Measurements from ENCODE around the gene BRPF1.
"Not testable (repeated sequence)": the region's sequence is repeated elsewhere in the genome, so short reads cannot be mapped to it uniquely, and the experiment has no call there.

BRPF1 gene

GRCh38 chr3:9769426-9770275, 38.1 kb downstream of the BRPF1 start, which contains the start of gene CAMK1:
CAMK1 (minus strand) TSS chr3:9769947; CDS start chr3:9767749, 2,198 bp downstream.
- peak; percentile 68 to 72 for DNase-seq (ENCODE audit: low read depth in 2 of 2)

GRCh38 chr3:9770276-9770812, 38.8 kb downstream of the BRPF1 start:
- no peak for DNase-seq (ENCODE audit: low read depth in 2 of 2)

- not testable (repeated sequence) for DNase-seq (ENCODE audit: low read depth in 2 of 2)
Measured at GRCh38 chr3:9771007-9771406, 39.5 kb downstream of the BRPF1 start.

GRCh38 chr3:9776896-9777693, 45.6 kb downstream of the BRPF1 start:
- DNase-seq (ENCODE audit: low read depth in 2 of 2) = no peak

GRCh38 chr3:9777694-9778021, 46.1 kb downstream of the BRPF1 start:
- DNase-seq (ENCODE audit: low read depth in 2 of 2) = no peak

GRCh38 chr3:9778143-9779074, 46.9 kb downstream of the BRPF1 start:
- peak in 1 of 2 donors; percentile 71 for DNase-seq (ENCODE audit: low read depth in 2 of 2)

GRCh38 chr3:9779075-9779593, 47.6 kb downstream of the BRPF1 start:
- DNase-seq (ENCODE audit: low read depth in 2 of 2) = no peak

GRCh38 chr3:9779721-9780457, 48.4 kb downstream of the BRPF1 start:
- peak in 1 of 2 donors; percentile 18 for DNase-seq (ENCODE audit: low read depth in 2 of 2)

- no peak for DNase-seq (ENCODE audit: low read depth in 2 of 2)
Measured at GRCh38 chr3:9780458-9780812, 48.9 kb downstream of the BRPF1 start.

- no peak for DNase-seq (ENCODE audit: low read depth in 2 of 2)
Measured at GRCh38 chr3:9780910-9781309, 49.4 kb downstream of the BRPF1 start.

GRCh38 chr3:9781551-9781950, 50.0 kb downstream of the BRPF1 start:
- no peak for DNase-seq (ENCODE audit: low read depth in 2 of 2)

- no peak for DNase-seq (ENCODE audit: low read depth in 2 of 2)
Measured at GRCh38 chr3:9781978-9782603, 50.6 kb downstream of the BRPF1 start.

GRCh38 chr3:9782770-9783169, 51.2 kb downstream of the BRPF1 start:
- DNase-seq (ENCODE audit: low read depth in 2 of 2) = no peak

GRCh38 chr3:9783954-9784353, 52.4 kb downstream of the BRPF1 start:
- no peak for DNase-seq (ENCODE audit: low read depth in 2 of 2)

GRCh38 chr3:9784965-9785364, 53.4 kb downstream of the BRPF1 start:
- DNase-seq (ENCODE audit: low read depth in 2 of 2) = no peak

GRCh38 chr3:9785602-9786001, 54.1 kb downstream of the BRPF1 start:
- DNase-seq (ENCODE audit: low read depth in 2 of 2) = no peak

GRCh38 chr3:9786209-9786739, 54.7 kb downstream of the BRPF1 start:
- no peak for DNase-seq (ENCODE audit: low read depth in 2 of 2)

GRCh38 chr3:9786825-9787669, 55.5 kb downstream of the BRPF1 start:
- DNase-seq (ENCODE audit: low read depth in 2 of 2) = no peak

GRCh38 chr3:9787714-9788113, 56.2 kb downstream of the BRPF1 start:
- DNase-seq (ENCODE audit: low read depth in 2 of 2) = peak in 1 of 2 donors; percentile 12
